GM18502 (cell line): Measurements from ENCODE around the gene PIGP.
"Not testable (repeated sequence)": the region's sequence is repeated elsewhere in the genome, so short reads cannot be mapped to it uniquely, and the experiment has no call there.

Experiments used
- ATAC-seq: cut with Tn5 transposase; IDR thresholded peaks from one replicate; pipeline ENCODE4 v1.9.1; 2021; ENCODE audit warnings: mild to moderate bottlenecking; ENCODE audit not compliant: unreplicated experiment, poor library complexity

The PIGP gene

DNA sequence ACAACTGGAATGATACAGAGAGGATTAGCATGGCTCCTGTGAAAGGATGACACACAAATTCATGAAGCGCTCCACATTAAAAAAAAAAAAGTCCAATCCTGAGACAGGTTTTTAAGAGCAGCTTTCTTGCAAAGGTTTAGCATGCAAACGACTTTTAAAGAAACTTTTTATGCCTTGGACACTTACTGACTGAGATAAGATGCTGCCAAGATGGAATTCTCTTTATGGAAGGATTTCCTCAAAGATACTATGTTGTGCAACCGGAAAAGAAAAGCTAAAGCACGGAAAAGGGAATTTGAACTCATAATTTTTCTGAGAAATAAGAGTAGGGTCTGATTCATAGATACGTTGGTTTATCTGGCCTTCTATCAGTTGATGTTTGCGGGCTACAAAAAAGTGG, 27.3 kb downstream of the PIGP start:
- no peak for ATAC-seq

DNA sequence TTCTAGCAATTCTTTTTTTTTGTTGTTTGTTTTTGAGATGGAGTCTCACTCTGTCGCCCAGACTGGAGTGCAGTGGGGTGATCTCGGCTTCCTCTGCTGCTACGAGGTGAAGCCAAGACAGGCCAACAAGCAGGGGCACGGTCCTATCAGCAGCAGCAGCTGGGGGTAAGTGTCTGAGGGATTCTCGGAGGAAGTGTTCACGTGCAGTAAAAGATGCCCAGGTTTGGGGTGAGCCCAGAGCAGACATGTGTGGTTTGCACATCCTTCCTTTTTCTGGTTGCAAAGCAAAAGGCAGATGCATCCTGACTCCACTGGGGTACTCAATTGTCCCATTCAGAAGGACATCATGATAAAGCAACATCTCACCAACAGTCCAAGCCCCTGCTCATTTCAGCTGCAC, 27.7 kb downstream of the PIGP start:
- ATAC-seq = no peak

DNA sequence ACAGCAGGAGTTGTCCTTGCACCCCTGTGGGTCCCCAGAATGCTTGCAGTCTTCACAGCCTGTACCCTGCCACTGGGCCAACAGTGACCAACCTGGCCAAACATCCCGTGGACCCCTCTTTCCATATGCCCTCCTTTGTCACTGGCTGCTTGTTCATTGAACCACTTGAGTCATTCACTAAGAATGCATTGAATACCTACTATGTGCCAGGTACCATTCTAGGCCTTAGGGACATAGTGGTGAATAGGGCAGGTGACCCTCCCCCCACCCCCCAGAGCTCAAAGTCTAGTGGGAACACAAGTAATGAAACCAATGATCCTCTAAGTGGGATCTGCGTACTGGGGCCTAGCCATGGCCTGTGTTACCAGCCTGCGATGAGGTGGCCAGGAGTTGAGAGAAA, 28.2 kb downstream of the PIGP start:
- ATAC-seq = no peak

DNA sequence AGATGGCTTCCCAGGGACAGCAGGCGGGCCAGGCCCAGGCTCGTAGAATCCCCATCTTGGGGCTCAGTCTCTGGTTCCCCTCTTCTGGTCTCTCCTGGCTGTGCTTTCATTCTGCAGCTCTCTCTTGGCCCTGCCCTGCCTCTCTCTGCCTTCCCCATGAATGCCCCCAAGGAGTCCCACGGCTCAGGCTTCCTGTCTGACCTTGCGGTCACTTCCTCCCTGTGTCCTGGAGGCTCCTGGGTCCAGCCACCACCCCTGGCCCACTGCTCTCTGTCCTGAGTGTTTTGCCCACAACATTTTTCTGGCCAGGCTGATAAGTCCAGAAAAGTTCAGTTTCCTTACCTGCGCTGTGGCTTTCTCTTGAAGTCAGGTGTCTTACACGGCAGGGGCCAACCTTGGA, 29.1 kb downstream of the PIGP start:
- no peak for ATAC-seq

DNA sequence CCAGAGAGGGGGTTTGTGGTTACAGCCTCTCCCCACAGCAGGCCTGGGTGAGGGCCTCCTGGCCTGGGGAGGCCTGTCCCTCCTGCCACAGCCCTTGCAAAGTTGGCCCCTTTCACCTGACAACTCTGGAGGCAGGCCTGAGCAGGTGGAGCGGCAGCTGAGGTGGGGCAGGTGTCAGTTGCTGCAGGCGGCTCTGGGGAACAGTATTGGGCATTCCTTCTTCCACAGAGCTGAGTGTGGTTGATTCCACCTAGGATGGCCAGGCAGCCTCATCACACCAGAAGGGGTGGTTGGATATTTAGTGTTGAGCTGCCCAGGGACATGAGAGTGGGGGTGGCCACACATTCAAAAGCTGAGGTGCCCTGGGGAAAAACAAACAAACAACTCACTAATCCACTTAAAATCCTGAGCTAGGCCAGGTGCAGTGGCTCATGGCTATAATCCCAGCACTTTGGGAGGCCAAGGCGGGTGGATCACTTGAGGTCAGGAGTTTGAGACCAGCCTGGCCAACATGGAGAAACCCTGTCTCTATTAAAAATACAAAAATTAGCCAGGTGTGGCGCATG, 31.1 kb downstream of the PIGP start:
- no peak for ATAC-seq

DNA sequence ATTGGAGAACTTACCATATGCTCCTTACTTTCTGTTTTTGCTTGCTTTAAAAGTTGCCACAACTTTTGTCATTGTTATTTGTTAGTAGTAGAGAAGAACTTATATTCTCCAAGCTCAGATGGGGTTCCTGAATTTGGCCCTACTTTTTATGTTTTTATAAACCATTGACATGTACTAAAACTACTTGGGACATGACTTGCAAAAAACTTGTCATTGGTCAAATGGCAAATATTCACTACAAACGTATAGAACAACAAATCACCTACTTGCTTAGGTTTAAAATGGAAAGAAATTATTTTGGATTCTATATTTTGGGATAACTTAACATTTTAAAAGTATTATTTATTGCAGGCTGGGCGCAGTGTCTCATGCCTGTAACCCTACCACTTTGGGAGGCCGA, 32.7 kb downstream of the PIGP start:
- ATAC-seq = no peak

DNA sequence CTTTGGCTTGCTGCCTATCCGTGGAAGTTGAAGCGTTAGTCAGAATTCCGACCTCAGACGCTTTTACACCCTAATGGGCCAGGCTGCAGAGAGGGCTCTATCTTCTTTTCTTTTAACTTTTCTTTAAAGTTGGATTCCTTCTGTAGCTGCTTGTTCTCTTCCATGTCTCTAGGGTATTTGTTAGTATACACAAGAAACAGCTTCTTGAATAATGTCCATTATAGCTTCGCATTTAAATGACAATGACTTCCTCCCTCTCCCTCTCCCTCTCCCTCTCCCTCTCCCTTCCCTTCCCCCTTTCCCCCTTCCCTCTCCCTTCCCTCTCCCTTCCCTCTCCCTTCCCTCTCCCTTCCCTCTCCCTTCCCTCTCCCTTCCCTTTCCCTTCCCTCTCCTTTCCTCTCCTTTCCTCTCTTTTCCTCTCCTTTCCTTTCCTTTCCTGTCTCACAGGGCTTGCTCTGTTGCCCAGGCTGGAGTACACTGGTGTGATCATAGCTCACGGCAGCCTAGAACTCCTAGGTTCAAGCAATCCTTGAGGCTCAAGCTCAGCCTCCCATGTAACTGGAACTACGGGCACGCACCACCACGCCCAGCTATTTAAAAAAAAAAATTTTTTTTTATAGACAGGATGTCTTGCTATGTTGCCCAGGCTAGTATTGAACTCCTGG, 33.3 kb downstream of the PIGP start:
- no peak for ATAC-seq

DNA sequence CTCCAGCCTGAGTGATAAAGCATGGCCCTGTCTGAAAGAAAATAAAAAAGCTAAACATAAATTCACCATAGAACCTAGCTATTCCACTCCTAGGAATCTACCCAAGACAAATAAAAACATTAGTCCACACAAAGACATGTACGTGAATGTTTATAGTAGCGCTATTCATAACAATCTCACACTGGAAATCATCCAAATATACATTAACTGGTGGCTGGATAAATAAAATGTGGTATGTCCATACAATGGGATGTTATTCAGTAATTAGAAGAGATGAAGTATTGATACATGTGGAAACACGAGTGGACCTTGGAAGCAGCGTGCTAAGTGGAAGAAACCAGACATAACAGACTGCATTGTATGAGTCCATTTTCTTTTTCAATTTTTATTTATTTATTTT, 36.7 kb downstream of the PIGP start:
- no peak for ATAC-seq

DNA sequence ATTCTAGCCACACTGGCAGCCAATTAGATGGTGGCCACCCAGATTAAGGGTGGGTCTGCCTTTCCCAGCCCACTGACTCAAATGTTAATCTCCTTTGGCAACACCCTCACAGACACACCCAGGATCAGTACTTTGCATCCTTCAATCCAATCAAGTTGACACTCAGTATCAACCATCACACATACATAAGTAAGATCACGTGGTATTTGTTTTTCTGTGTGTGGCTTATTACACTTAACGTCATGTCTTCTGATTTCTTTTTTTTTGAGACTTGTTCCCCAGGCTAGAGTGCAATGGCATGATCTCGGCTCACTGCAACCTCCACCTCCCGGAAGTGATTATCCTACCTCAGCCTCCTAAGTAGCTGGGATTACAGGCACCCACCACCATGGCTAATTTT, 38.5 kb downstream of the PIGP start:
- ATAC-seq = not testable (repeated sequence)

DNA sequence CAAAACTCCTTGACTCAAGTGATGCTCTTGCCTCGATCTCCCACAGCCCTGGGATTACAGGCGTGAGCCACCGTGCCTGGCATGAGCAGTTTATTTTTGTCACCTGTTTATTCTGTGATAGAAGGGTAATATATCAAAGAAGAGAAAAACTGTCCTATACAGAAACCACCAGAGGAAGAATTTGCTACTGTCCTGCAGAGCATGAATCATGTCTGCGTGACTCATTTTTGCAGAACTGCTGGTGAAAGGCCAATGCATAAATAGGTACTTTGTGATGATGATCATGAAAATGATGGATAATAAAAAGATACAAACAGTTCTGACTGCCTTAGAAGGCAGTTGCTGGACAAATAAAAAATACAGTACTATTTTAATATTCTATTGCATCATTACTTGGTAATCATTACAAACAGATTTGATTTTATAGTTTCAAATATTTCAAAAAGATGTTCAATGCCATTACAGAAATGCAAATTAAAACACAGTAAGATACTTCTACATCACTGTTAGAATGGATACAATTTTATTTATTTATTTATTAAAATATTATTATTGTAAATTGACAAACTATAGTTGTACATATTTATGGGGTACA, 39.9 kb downstream of the PIGP start:
- no peak for ATAC-seq

DNA sequence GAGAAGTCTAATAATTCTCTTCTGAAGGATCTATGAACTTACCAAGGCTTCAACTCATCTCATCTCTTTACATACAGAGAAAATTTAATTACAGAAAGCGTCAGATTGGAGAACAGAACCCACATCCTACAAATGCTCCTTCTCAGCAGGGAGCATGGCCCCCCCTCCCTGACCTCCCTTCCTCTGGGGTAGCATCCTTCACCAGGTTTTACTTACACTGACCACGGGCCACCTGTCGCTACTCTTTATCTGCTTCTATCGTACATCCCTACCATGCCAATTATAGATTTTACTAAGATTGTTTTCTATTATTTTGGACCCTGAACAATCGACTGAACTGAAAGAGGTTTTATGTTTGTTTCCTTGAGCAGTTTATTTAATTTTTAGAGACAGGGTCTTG, 40.6 kb downstream of the PIGP start:
- ATAC-seq = no peak

DNA sequence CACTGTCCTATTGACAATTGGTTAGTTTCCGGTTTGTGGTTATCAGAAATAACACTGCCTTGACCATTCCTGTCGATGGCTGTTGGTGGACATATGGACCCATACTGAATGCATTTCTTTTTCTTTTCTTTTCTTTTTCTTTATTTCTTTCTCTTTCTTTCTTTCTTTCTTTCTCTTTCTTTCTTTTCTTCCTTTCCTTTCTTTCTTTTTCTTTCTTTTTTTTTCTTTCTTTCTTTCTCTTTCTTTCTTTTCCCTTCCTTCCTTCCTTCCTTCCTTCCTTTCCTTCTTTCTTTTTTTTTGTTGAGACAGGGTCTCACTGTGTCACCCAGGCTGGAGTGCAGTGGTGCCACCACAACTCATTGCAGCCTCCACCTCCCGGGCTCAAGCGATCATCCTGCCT, 42.0 kb downstream of the PIGP start:
- no peak for ATAC-seq

DNA sequence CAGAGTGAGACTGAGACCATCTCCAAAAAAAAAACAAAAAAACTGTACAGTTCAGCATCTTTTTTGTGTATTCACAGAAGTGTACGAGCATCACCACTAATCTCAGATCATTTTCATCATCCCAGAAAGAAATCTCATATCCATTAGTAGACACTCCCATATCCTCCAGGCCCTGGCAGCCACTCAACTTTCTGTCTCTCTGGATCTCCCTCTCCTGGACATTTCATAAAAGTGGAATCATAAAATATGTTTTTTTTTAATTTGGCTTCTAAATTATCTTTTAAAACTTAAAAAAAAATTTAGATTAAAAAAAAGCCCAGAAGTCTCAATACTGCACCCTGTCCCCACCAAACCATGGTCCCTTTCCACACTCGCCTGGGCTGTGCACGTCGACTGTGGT, 44.3 kb downstream of the PIGP start:
- no peak for ATAC-seq

DNA sequence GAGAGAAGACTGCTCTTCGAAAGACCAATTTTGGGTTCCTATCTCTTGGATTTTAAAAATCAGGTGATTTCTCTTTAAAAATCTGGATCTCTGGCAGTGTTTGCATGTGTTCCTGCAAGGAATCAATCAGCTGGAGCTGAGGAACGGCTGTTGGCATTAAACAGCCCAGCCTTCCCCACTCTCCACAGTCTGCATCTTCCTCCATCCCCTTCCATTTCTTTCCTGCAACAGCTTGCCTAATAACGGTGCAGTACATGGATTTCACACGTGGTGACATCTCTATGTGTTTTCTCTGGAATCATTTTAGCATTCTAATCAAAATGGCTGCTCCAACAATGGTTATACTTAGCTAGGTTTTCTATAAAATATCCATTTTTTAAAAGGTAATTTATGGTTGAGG, 46.4 kb downstream of the PIGP start:
- ATAC-seq = no peak

DNA sequence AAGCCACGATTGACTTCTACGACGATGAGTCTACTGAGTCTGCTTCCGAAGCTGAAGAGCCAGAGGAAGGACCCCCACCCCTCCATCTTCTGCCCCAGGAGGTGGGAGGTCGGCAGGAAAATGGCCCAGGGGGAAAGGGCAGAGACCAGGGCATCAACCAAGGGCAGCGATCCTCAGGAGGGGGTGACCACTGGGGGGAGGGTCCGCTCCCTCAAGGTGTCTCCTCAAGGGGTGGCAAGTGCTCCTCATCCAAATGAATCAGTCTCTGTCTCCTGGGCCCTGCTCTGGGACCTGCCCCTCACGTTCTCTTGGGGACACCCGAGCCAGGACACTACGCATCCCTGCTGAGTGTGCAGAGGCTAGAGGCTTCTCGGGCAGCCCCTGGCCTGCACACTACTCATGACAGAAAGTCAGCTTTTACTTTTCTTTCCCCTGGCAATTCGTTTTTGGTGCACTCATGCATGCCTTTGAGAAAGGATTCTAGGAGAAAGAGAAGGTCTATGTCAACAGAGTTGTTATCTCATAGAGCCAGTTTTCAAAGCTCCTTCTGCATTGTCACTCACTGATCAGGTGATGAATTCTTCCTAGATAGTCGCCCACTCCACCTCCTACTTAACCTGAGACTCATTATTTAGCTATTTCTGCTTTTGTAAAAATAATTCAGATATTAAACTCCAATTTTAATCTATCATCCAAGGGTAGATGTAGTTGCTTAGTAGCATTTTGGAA, 54.8 kb downstream of the PIGP start:
- ATAC-seq = no peak
